K562 (cell line): ENCODE measurements around the gene CELF4. TPM values are rescaled to one million over a fixed set of nuclear protein-coding genes. Genes with fewer than 3 reads are reported as not detected.

Experiments
- ATAC-seq: fragments of 200-7000 bp; cut with Tn5 transposase; 3 replicates; pipeline ENCODE4 v1.9.1; 2020; ENCODE audit warnings: moderate library complexity
- BruUV-seq: library from RNA; stranded (reverse); fragments of 400-500 nt; replicated peaks from 2 replicates; lab custom pipeline; 2021; lab: Mats Ljungman, UMichigan
- CTCF ChIA-PET: fragments of 300-600 bp; formaldehyde crosslinking; extraction: SDS; loops from one replicate; lab custom pipeline; 2021; ENCODE audit warnings: low intra/inter-chr PET ratio; lab: Yijun Ruan, JAX
- POLR2A ChIA-PET: fragments of 300-600, 350-650 bp; sonication (Branson Sonifier 250); formaldehyde crosslinking; extraction: SDS; loops from one replicate; lab custom pipeline; 2021; ENCODE audit warnings: antibody characterized with exemption, inconsistent platforms; lab: Yijun Ruan, JAX
- DNase-seq, 4 experiments: peaks; one replicate each; pipeline versions ENCODE4 v3.0.0 to v3.0.0-alpha.2; 2011 to 2018; ENCODE audit warnings: low spot score in 3 of 4, mixed read lengths in 3 of 4; ENCODE audit errors: extremely low read depth in 1 of 4
- FAIRE-seq: peaks from 2 replicates; lab custom pipeline; 2011; peaks lifted over from hg19 to GRCh38; lab: Jason Lieb, UNC
- H2AFZ ChIP-seq: 2 replicates; pipeline ENCODE4 v1.6.0; 2011; ENCODE audit warnings: low read depth, low read length, control low read depth, inconsistent platforms
- H3K27ac ChIP-seq: fragments of 200-600 bp; 3 replicates; pipeline ENCODE4 v1.8.0; 2011; ENCODE audit warnings: low read depth, mild to moderate bottlenecking, control low read depth, inconsistent platforms, low read length, moderate library complexity, mixed read lengths; ENCODE audit errors: extremely low read depth
- H3K27me3 ChIP-seq, 2 experiments: fragments of 300-600 bp in 1 of 2; 2 replicates in 1 of 2; 3 replicates in 1 of 2; pipeline versions ENCODE4 v1.6.0 to v1.8.0; 2011; ENCODE audit warnings: inconsistent platforms in 2 of 2, low read length in 2 of 2, mild to moderate bottlenecking in 1 of 2, mixed read lengths in 1 of 2, moderate library complexity in 1 of 2; ENCODE audit not compliant: control insufficient read depth in 2 of 2, insufficient read depth in 2 of 2
- H3K36me3 ChIP-seq: fragments of 300-600 bp; 3 replicates; pipeline ENCODE4 v1.8.0; 2011; ENCODE audit warnings: mild to moderate bottlenecking, low read length, inconsistent platforms; ENCODE audit not compliant: control insufficient read depth, insufficient read depth
- H3K4me1 ChIP-seq, 2 experiments: fragments of 200-600 bp in 1 of 2; replicated peaks in 1 of 2; 2 replicates in 1 of 2; 3 replicates in 1 of 2; pipeline versions ENCODE4 v1.5.1 to v1.8.0; 2011; ENCODE audit warnings: inconsistent platforms in 2 of 2, low read length in 2 of 2, mild to moderate bottlenecking in 1 of 2, mixed read lengths in 1 of 2, moderate library complexity in 1 of 2; ENCODE audit not compliant: control insufficient read depth in 2 of 2, insufficient read depth in 2 of 2
- H3K4me2 ChIP-seq: 2 replicates; pipeline ENCODE4 v1.6.1; 2011; ENCODE audit warnings: low read length, control low read depth, inconsistent platforms, mixed read lengths; ENCODE audit not compliant: insufficient read depth
- H3K4me3 ChIP-seq: fragments of 200-600 bp; sonication (generic), shearing (Covaris generic); 2 replicates; pipeline ENCODE4 v1.5.1; 2016; ENCODE audit warnings: control low read depth, inconsistent platforms
- H3K79me2 ChIP-seq: fragments of 200-600 bp; 3 replicates; pipeline ENCODE4 v1.8.0; 2011; ENCODE audit warnings: low read length, inconsistent platforms; ENCODE audit not compliant: control insufficient read depth, insufficient read depth
- H3K9ac ChIP-seq, 2 experiments: 2 replicates each; pipeline versions ENCODE4 v1.6.0 to v1.6.1; 2011; ENCODE audit warnings: low read depth in 2 of 2, low read length in 2 of 2, control low read depth in 1 of 2, inconsistent platforms in 1 of 2, mild to moderate bottlenecking in 1 of 2, mixed read lengths in 1 of 2; ENCODE audit not compliant: insufficient read depth in 1 of 2
- H3K9me1 ChIP-seq: one replicate; pipeline ENCODE4 v1.6.0; 2011; ENCODE audit warnings: inconsistent platforms, mild to moderate bottlenecking, low read length, moderate library complexity; ENCODE audit not compliant: control insufficient read depth, insufficient read depth
- H3K9me3 ChIP-seq: replicated peaks from 2 replicates; pipeline ENCODE4 v1.5.1; 2011; ENCODE audit warnings: low read depth, low read length, inconsistent platforms; ENCODE audit not compliant: control insufficient read depth, insufficient read depth
- H4K20me1 ChIP-seq: replicated peaks from 2 replicates; pipeline ENCODE4 v1.6.1; 2011; ENCODE audit warnings: low read length, inconsistent platforms, mixed read lengths; ENCODE audit not compliant: control insufficient read depth, insufficient read depth
- BCOR ChIP-seq: fragments of 450-650 bp; IDR thresholded peaks from 2 replicates; pipeline ENCODE4 v1.6.1; 2016
- BRCA1 ChIP-seq, 2 experiments: fragments of 450-650 bp in 1 of 2; sonication (generic) in 1 of 2; formaldehyde crosslinking in 1 of 2; IDR thresholded peaks; 2 replicates each; pipeline versions ENCODE4 v1.5.0 to v1.6.1; 2017 to 2020; ENCODE audit warnings: mild to moderate bottlenecking in 1 of 2, missing genetic modification reagents in 1 of 2
- BRD4 ChIP-seq: fragments of 200-600 bp; sonication (generic); IDR thresholded peaks from 2 replicates; pipeline ENCODE4 v1.6.1; 2017; ENCODE audit warnings: inconsistent platforms
- EGR1 ChIP-seq: fragments of 450-650 bp; conservative IDR thresholded peaks from 2 replicates; pipeline ENCODE4 v1.6.1; 2017; ENCODE audit warnings: mild to moderate bottlenecking
- GATA2 ChIP-seq: sonication (generic); formaldehyde crosslinking; IDR thresholded peaks from 2 replicates; pipeline ENCODE4 v1.4.0; 2020; ENCODE audit warnings: mild to moderate bottlenecking, missing genetic modification reagents
- KLF1 ChIP-seq: fragments of 450-650 bp; IDR thresholded peaks from 2 replicates; pipeline ENCODE4 v1.6.1; 2016; ENCODE audit warnings: missing genetic modification characterization, missing compliant biosample characterization
- MAFG ChIP-seq: fragments of 450-650 bp; conservative IDR thresholded peaks from 2 replicates; pipeline ENCODE4 v1.6.1; 2016; ENCODE audit warnings: missing genetic modification characterization, missing compliant biosample characterization
- MIER1 ChIP-seq: fragments of 450-650 bp; IDR thresholded peaks from 2 replicates; pipeline ENCODE4 v1.6.1; 2016; ENCODE audit warnings: antibody characterized with exemption, mild to moderate bottlenecking, low read depth
- NFYB ChIP-seq: IDR thresholded peaks from 2 replicates; pipeline ENCODE4 v1.6.1; 2011; ENCODE audit warnings: mild to moderate bottlenecking, moderate library complexity; ENCODE audit not compliant: insufficient read length; ENCODE audit errors: extremely low read depth
- PATZ1 ChIP-seq: fragments of 250-450 bp; sonication (Bioruptor Pico); IDR thresholded peaks from 2 replicates; pipeline ENCODE4 v1.5.0; 2020; ENCODE audit warnings: mild to moderate bottlenecking, borderline replicate concordance
- SIX5 ChIP-seq, 2 experiments: IDR thresholded peaks; 2 replicates each; pipeline ENCODE4 v1.6.1; 2011; ENCODE audit warnings: low read length in 2 of 2, borderline replicate concordance in 1 of 2, low read depth in 1 of 2, mild to moderate bottlenecking in 1 of 2, moderate library complexity in 1 of 2; ENCODE audit not compliant: insufficient read depth in 1 of 2
- SMAD1 ChIP-seq: fragments of 150-350 bp; IDR thresholded peaks from 2 replicates; pipeline ENCODE4 v1.6.1; 2014; ENCODE audit warnings: low read length, low read depth; ENCODE audit not compliant: partially characterized antibody
- STAG1 ChIP-seq: sonication (generic); formaldehyde crosslinking; IDR thresholded peaks from 2 replicates; pipeline ENCODE4 v1.5.0; 2020; ENCODE audit warnings: missing genetic modification reagents, borderline replicate concordance
- TBP ChIP-seq: optimal IDR thresholded peaks from 2 replicates; pipeline ENCODE3; 2011; ENCODE audit warnings: low read depth, low read length, improper control_type of control experiment
- TEAD4 ChIP-seq, 2 experiments: sonication (generic) in 1 of 2; formaldehyde crosslinking in 1 of 2; IDR thresholded peaks; 2 replicates each; pipeline versions ENCODE4 v1.6.1 to v1.8.0; 2012 to 2022; ENCODE audit warnings: borderline replicate concordance in 1 of 2, inconsistent platforms in 1 of 2, low read length in 1 of 2, mild to moderate bottlenecking in 1 of 2, missing genetic modification reagents in 1 of 2
- ZBTB12 ChIP-seq: fragments of 250-450 bp; sonication (Bioruptor Pico); IDR thresholded peaks from 2 replicates; pipeline ENCODE4 v1.4.0; 2020
- ZNF224 ChIP-seq: sonication (generic); formaldehyde crosslinking; IDR thresholded peaks from 2 replicates; pipeline ENCODE4 v1.8.0; 2022; ENCODE audit warnings: mild to moderate bottlenecking, missing genetic modification reagents
- ZNF644 ChIP-seq: fragments of 200-800 bp; sonication (Bioruptor generic); IDR thresholded peaks from 2 replicates; pipeline ENCODE4 v1.6.1; 2016; ENCODE audit warnings: low read depth, missing genetic modification characterization, missing compliant biosample characterization
- WGBS: fragments of 100-300 bp; shearing (Covaris generic); methylation state at CpG from one replicate; pipeline ENCODE4 v1.1.6; 2016; ENCODE audit warnings: low coverage, mixed read lengths; ENCODE audit not compliant: insufficient coverage; ENCODE audit errors: missing lambda C conversion rate; 5-methylcytosine and 5-hydroxymethylcytosine counted together
- in situ Hi-C: fragments of 300-500 bp; cut with MboI; formaldehyde crosslinking; loops from 4 replicates; pipeline ENCODE4 v1.15.0; 2018; ENCODE audit warnings: inconsistent platforms, mixed read lengths
- intact Hi-C: fragments of 100-400 bp; cut with micrococcal nuclease; formaldehyde crosslinking; loops from 2 replicates; pipeline ENCODE4 v1.14.2; 2022
- polyA plus RNA-seq, 8 experiments: library from polyadenylated mRNA; depleted of rRNA in 4 of 8; stranded (reverse) in 5 of 8; unstranded in 3 of 8; fragments of >200 nt; fragmentation: Nextera tagmentation in 2 of 8; fragmentation: Illumina TruSeq in 1 of 8; extraction: Ambion mirVana in 2 of 8; extraction: Trizol in 1 of 8; gene quantifications; 2 replicates each; pipeline versions ENCODE4 v1.2.1 to v1.2.3, GENCODE V29; 2011 to 2014; ENCODE audit warnings: inconsistent platforms in 1 of 8, missing spikeins in 1 of 8
- total RNA-seq, 7 experiments: library from RNA; depleted of rRNA in 6 of 7; stranded (reverse); fragments of >200 nt in 6 of 7; fragmentation: Illumina TruSeq in 2 of 7; extraction: Trizol in 2 of 7; gene quantifications; 2 replicates each; pipeline versions ENCODE4 v1.2.1 to v1.2.3, GENCODE V29; 2011 to 2021; ENCODE audit warnings: low replicate concordance in 1 of 7
- TF ChIP-seq, protein P1 (sequence below): sonication (generic); formaldehyde crosslinking; IDR thresholded peaks from 2 replicates; pipeline ENCODE4 v1.8.0; 2022; ENCODE audit warnings: mild to moderate bottlenecking, missing genetic modification reagents

CELF4 gene
- total and polyA plus RNA-seq, 9 of the 15 experiments (the other 6 are each of a cell fraction or from before 2014, with no cell fraction given), result 0.04 to 0.24 (median 0.07) TPM; not detected in 3

DNA sequence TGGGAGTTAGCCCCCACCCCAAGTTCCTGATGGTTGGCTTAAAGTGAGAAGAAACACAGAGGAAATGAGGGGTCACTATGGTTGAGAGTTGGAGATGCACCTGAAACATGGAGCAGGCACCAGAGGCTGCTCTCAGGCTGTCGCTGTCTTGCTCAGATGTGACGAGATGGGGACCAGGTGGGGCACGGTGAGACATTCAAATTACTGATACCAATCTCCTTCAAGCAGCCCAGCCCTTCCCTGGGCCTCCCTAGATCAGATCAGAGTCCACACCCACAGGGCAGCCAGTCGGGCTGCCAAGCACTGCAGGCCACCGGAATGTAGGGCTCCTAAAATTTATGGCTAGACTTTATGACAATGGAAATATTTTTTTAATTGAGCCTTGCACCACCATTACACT, 176.6 kb downstream of the CELF4 start (continued):
- TF ChIP-seq PATZ1 (no peak), MAFG (tag) (no peak), SMAD1 (no peak), BRD4 (no peak), BCOR (no peak), TBP (no peak)

DNA sequence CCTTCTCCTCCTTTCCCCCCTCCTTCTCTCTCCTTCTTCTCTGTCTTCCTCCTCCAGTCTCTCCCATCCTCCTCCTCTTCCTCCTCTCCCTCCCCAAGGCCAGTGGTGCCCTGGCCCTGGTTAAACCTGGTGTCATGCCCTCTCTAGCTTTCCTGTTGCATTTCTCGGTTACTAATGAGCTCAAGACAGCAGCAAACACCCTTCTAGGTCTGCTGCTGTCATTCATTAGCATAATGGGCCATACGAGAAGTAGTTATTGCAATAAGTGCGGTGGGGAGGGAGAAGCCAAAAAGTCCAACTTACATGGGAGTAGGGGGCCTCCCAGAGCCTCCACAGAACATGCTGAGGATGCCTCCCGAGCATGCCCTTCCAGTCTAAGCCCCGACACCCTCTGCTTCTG, 177.2 kb downstream of the CELF4 start:
- H4K20me1 ChIP-seq, result peaks cover 8% of the 10 kb centered on the region; the same call in 1 of the 2 replicates
- H3K4me3 ChIP-seq, result no peak overlapping the region
- H3K4me1 ChIP-seq, result no peaks in the 10 kb centered on the region; a peak in 2 of 5 replicates
- ChIA-PET POLR2A (interaction anchor here (0.6 to 1.0 kb wide), 2 partner anchors 12 to 48 kb away, joined by 3 read pairs; no protein-coding TSS in a partner anchor), CTCF (no interaction called here)
- no peak overlapping the region for H3K27ac ChIP-seq
- no peaks in the 10 kb centered on the region for H3K9me1 ChIP-seq
- H3K9ac ChIP-seq, result no peak overlapping the region
- H2AFZ ChIP-seq, result no peak overlapping the region
- in situ Hi-C loops, result loop anchor here (10.0 kb wide), 1 partner anchor 146 kb away; no protein-coding TSS in a partner anchor
- H3K9me3 ChIP-seq, result no peaks in the 10 kb centered on the region
- H3K79me2 ChIP-seq, result no peaks in the 10 kb centered on the region
- H3K4me2 ChIP-seq, result no peak overlapping the region
- peaks cover 0 to 8% of the 10 kb centered on the region in 2 experiments; a peak in 2 of 5 replicates for H3K27me3 ChIP-seq
- DNase-seq (no peak), FAIRE-seq (no peak), ATAC-seq (no peak)
- no TSS peak for BruUV-seq
- intact Hi-C loops, result loop anchor here (5.0 kb wide), 2 partner anchors 89 to 149 kb away; no protein-coding TSS in a partner anchor
- WGBS, result 6% methylated on average over 5 of the region's 5 CpGs
- H3K36me3 ChIP-seq, result no peaks in the 10 kb centered on the region
- no peak for TF ChIP-seq ZNF644 (tag)
- TF ChIP-seq ZBTB12, result no peak
- TF ChIP-seq NFYB, result no peak
- TF ChIP-seq GATA2 (CRISPR knock-in tag), result no peak
- TF ChIP-seq ZNF224, result no peak
- TF ChIP-seq STAG1 (CRISPR knock-in tag), result no peak
- TF ChIP-seq EGR1, result no peak
- TF ChIP-seq SIX5 (IDR thresholded peaks at IDR 0.05; ENCODE audit: borderline replicate concordance in 1 of 2, insufficient read depth in 1 of 2, low read depth in 1 of 2, low read length in 2 of 2), result no peak
- TF ChIP-seq, protein P1, sequence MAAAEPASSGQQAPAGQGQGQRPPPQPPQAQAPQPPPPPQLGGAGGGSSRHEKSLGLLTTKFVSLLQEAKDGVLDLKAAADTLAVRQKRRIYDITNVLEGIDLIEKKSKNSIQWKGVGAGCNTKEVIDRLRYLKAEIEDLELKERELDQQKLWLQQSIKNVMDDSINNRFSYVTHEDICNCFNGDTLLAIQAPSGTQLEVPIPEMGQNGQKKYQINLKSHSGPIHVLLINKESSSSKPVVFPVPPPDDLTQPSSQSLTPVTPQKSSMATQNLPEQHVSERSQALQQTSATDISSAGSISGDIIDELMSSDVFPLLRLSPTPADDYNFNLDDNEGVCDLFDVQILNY (CRISPR knock-in tag), result no peak
- no peak for TF ChIP-seq BRCA1 (IDR thresholded peaks at IDR 0.05)
- TF ChIP-seq BRCA1 (CRISPR knock-in tag; IDR thresholded peaks at IDR 0.05), result no peak
- no peak for TF ChIP-seq TEAD4 (IDR thresholded peaks at IDR 0.05; ENCODE audit: low read length)
- TF ChIP-seq TEAD4 (CRISPR knock-in tag; IDR thresholded peaks at IDR 0.05; ENCODE audit: borderline replicate concordance), result no peak
- TF ChIP-seq KLF1 (tag), result no peak
- no peak for TF ChIP-seq MIER1
